Kidney epithelial cell (primary cell): ENCODE measurements around the gene CAPG. TPM values are rescaled to one million over a fixed set of nuclear protein-coding genes. Genes with fewer than 3 reads are reported as not detected.

Experiments used
- DNase-seq: peaks from one replicate; pipeline ENCODE4 v3.0.0-alpha.2; 2010; ENCODE audit warnings: low read depth
- H3K27me3 ChIP-seq: 2 replicates; pipeline ENCODE4 v1.6.0; 2011; ENCODE audit warnings: low read length; ENCODE audit not compliant: control insufficient read depth, insufficient read depth
- H3K36me3 ChIP-seq: 2 replicates; pipeline ENCODE4 v1.5.1; 2011; ENCODE audit warnings: low read length; ENCODE audit not compliant: control insufficient read depth, insufficient read depth
- H3K4me3 ChIP-seq: 2 replicates; pipeline ENCODE4 v1.5.1; 2011; ENCODE audit warnings: low read depth, mild to moderate bottlenecking, control low read depth, low read length
- total RNA-seq: library from RNA; depleted of rRNA; stranded (reverse); fragments of >200 nt; gene quantifications from 2 replicates; pipeline ENCODE4 v1.2.3, GENCODE V29; 2015
- TF ChIP-seq, protein P1 (sequence below): IDR thresholded peaks from 2 replicates; pipeline ENCODE4 v1.5.1; 2011; ENCODE audit warnings: mild to moderate bottlenecking, moderate library complexity, low read length, control low read depth, inconsistent platforms; ENCODE audit not compliant: insufficient read depth, poor library complexity, severe bottlenecking

The CAPG gene
- total RNA-seq, 1 donor from 2014 or later = 284 TPM

DNA sequence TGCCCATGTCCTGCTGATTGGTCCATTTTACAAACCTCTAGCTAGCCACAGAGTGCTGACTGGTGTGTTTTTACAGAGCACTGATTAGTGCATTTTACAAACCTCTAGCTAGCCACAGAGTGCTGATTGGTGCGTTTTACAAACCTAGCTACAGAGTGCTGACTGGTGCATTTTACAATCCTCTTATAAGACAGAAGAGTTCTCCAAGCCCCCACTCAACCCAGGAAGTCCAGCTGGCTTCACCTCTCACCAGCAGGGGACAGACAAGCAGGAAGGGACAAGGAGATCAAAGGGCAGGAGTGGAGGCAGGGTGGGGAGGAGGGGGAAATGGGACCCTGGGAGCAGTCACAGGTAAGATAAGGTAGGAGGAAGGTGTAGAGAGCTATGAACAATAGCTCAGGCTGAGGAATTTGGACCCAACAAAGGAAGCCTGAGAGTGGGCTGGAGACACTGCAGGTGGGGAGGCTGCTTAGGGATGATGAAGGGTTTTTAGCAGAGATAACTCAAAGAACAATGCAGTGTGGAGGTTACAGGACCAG, 45.5 kb upstream of the CAPG start:
- no peak for DNase-seq
- Histone ChIP-seq H3K4me3 (no peak overlapping the region), H3K36me3 (no peaks in the 10 kb centered on the region), H3K27me3 (no peaks in the 10 kb centered on the region)
- TF ChIP-seq, protein P1, sequence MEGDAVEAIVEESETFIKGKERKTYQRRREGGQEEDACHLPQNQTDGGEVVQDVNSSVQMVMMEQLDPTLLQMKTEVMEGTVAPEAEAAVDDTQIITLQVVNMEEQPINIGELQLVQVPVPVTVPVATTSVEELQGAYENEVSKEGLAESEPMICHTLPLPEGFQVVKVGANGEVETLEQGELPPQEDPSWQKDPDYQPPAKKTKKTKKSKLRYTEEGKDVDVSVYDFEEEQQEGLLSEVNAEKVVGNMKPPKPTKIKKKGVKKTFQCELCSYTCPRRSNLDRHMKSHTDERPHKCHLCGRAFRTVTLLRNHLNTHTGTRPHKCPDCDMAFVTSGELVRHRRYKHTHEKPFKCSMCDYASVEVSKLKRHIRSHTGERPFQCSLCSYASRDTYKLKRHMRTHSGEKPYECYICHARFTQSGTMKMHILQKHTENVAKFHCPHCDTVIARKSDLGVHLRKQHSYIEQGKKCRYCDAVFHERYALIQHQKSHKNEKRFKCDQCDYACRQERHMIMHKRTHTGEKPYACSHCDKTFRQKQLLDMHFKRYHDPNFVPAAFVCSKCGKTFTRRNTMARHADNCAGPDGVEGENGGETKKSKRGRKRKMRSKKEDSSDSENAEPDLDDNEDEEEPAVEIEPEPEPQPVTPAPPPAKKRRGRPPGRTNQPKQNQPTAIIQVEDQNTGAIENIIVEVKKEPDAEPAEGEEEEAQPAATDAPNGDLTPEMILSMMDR = no peak

DNA sequence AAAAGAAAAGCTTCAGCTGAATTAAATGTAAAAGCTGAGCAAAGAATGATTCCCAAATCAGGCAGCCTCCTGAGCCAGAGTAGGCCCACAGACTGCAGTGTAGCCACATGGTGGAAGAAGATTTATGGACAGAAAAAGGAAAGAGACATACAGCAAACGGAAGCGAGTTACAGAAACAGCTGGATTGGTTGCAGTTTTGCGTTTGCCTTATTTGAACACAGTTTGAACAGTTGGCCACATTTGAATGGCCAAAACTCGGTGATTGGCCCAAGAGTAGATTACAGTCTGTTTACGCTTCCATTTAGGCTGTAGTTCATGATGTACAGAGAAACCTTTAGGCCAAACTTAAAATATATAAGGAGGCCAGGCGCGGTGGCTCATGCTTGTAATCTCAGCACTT, 43.4 kb upstream of the CAPG start:
- Histone ChIP-seq H3K27me3 (no peaks in the 10 kb centered on the region), H3K4me3 (no peak overlapping the region), H3K36me3 (no peaks in the 10 kb centered on the region)
- TF ChIP-seq, protein P1 = no peak
- DNase-seq = no peak

DNA sequence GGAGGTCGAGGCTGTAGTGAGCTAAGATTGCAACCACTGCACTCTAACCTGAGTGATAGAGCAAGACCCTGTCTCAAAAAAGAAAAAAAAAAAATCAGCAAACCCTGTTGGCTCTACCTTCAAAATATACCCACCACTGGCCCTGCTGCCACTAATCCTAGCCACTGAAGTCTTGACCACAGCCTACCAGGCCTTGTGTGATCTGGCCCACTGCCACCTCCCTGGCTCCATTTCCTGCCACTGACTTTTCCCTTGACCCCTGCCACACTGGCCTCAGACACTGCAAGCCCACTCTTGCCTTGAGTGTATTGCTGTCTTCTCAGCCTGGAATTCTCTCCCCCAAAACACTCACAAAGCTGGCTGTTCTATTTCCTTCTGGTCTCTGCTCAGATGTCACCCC, 42.1 kb upstream of the CAPG start:
- H3K4me3 ChIP-seq = no peak overlapping the region
- TF ChIP-seq, protein P1 = no peak
- DNase-seq = no peak
- no peaks in the 10 kb centered on the region for H3K27me3 ChIP-seq
- no peaks in the 10 kb centered on the region for H3K36me3 ChIP-seq

DNA sequence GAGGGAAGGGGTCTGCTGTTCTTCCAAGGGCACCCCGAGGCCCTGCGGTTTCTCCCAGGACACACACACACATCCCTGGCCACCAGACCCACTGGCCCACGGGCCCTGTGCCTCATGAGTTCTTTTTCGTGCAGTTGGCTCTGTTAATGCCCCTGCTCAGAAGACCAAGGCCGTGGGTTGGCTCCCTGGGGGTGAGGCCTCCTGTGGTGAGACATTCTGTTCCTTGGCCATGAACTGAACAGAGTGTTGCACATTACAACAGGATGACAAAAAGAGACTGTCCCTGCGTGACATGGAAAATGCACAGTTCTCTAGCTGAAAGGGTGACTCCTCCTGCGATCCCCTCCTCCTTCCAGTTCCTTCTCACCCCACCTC, 39.0 kb upstream of the CAPG start:
- TF ChIP-seq, protein P1 = no peak
- Histone ChIP-seq H3K36me3 (no peaks in the 10 kb centered on the region), H3K27me3 (no peaks in the 10 kb centered on the region), H3K4me3 (no peak overlapping the region)
- DNase-seq = no peak

DNA sequence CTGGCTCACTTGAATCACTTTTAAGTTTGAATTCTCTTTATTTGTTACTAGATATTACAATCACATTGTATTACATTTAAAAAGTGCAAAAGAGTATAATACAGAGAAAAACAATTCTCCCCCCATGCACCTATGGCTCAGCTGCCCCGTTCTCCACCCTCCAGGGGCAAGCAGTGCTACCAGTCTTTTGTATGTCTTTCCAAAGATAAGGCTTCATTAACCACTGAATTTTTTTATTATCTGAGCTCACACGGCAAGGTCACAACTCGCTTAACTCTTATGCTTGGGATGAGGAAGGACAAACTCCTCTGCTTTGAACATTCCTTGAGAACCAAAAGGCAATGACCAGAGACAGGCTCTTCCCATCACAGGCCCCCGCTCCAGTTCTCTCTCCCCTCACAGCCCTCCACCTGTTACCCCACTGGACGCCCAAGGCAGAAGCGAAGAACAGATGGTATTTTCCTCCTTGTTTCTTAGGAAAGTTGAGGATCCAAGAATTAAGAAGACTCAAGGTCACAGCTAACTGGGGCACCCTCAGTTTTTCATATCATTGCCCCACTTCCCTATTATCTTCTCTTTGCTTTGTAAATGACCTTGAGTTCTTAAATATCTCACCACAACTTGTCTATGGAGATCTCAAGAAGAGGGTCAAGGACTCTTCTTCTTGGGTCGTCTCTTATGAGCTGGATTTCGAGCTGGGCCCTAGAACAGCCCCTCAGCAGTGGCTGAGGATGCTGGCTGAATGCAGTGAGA, 38.5 kb upstream of the CAPG start:
- no peak overlapping the region for H3K4me3 ChIP-seq
- no peaks in the 10 kb centered on the region for H3K27me3 ChIP-seq
- no peak for DNase-seq
- H3K36me3 ChIP-seq = no peaks in the 10 kb centered on the region
- TF ChIP-seq, protein P1 = no peak

DNA sequence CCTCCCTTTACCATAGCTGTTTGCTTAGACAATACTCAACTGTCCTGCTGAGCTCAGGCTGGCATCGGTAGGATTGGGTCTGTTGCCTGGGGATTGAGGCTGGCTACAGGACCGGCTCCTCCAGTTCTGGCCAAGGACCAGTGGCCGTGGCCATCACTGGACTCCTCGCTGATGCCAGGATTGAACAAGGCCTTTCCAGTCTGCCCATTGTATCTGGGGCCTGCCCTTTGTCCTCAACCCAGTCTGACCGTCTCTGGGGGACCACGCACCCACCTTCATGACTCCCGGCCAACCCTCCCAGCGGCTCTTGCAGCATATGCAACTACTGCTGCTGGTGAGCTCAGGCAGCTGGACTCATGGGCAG, 37.0 kb upstream of the CAPG start:
- no peaks in the 10 kb centered on the region for H3K36me3 ChIP-seq
- H3K27me3 ChIP-seq = no peaks in the 10 kb centered on the region
- TF ChIP-seq, protein P1 = no peak
- no peak overlapping the region for H3K4me3 ChIP-seq
- DNase-seq = no peak
